ENCODE data around the gene MED27. TPM values are rescaled to one million over a fixed set of nuclear protein-coding genes. Genes with fewer than 3 reads are reported as not detected.

Gene MED27
- total RNA-seq, 1 experiment from 2014 or later: 24.4 TPM

GRCh38 chr9:132071847-132072507 is 7.7 kb downstream of the MED27 start:
- intact Hi-C loops (cut with micrococcal nuclease; ENCODE audit: unreplicated experiment) (no loop called here), in situ Hi-C loops (cut with HindIII; ENCODE audit: low pct_unique_long_range_greater_than_20kb, low sequenced_read_pairs) (no loop called here)
- H3K36me3 ChIP-seq (ENCODE audit: control insufficient read depth, insufficient read depth, low read length): no peaks in the 10 kb centered on the region
- H3K4me3 ChIP-seq (ENCODE audit: low read depth in 2 of 2, low read length in 2 of 2): no peak overlapping the region
- no peak overlapping the region for H3K27ac ChIP-seq (ENCODE audit: low read length)
- POLR2A ChIA-PET: no interaction called here
- no peaks in the 10 kb centered on the region for H3K27me3 ChIP-seq (ENCODE audit: control insufficient read depth, insufficient read depth, low read length)
- H3K9me3 ChIP-seq (ENCODE audit: control insufficient read depth, insufficient read depth, low read depth, low read length): no peaks in the 10 kb centered on the region
- TF ChIP-seq SIN3A (IDR thresholded peaks at IDR 0.05; ENCODE audit: borderline replicate concordance, insufficient read depth, low read depth, low read length): no peak
- no peak for TF ChIP-seq TCF7L2 (IDR thresholded peaks at IDR 0.05; ENCODE audit: low read depth, low read length)
- TF ChIP-seq POLR2AphosphoS5 (IDR thresholded peaks at IDR 0.05; ENCODE audit: low read depth, low read length): no peak
- BruUV-seq (replicated peaks): no TSS peak
- CTCF ChIA-PET: no interaction called here
- DNase-seq (ENCODE audit: low read depth, low spot score): no peak
- ATAC-seq: no peak
- no peaks in the 10 kb centered on the region for H3K4me1 ChIP-seq (ENCODE audit: control insufficient read depth, insufficient read depth, low read length)

- in situ Hi-C loops (cut with HindIII; ENCODE audit: low pct_unique_long_range_greater_than_20kb, low sequenced_read_pairs) (no loop called here), intact Hi-C loops (cut with micrococcal nuclease; ENCODE audit: unreplicated experiment) (no loop called here)
- no peaks in the 10 kb centered on the region for H3K27me3 ChIP-seq (ENCODE audit: control insufficient read depth, insufficient read depth, low read length)
- no peaks in the 10 kb centered on the region for H3K4me1 ChIP-seq (ENCODE audit: control insufficient read depth, insufficient read depth, low read length)
- ATAC-seq (no peak), DNase-seq (ENCODE audit: low read depth, low spot score) (no peak)
- ChIA-PET CTCF (interaction anchor here (0.6 kb wide), 1 partner anchor 1497 kb away, joined by 4 read pairs; no protein-coding TSS in a partner anchor), POLR2A (no interaction called here)
- no TSS peak for BruUV-seq (replicated peaks)
- H3K36me3 ChIP-seq (ENCODE audit: control insufficient read depth, insufficient read depth, low read length): no peaks in the 10 kb centered on the region
- no peaks in the 10 kb centered on the region for H3K9me3 ChIP-seq (ENCODE audit: control insufficient read depth, insufficient read depth, low read depth, low read length)
- H3K4me3 ChIP-seq (ENCODE audit: low read depth in 2 of 2, low read length in 2 of 2): no peak overlapping the region
- no peak overlapping the region for H3K27ac ChIP-seq (ENCODE audit: low read length)
- no peak for TF ChIP-seq TCF7L2 (IDR thresholded peaks at IDR 0.05; ENCODE audit: low read depth, low read length)
- TF ChIP-seq CTCF (IDR thresholded peaks at IDR 0.05): no peak
- no peak for TF ChIP-seq REST (IDR thresholded peaks at IDR 0.05; ENCODE audit: insufficient read depth in 1 of 2, low read depth in 2 of 2, low read length in 1 of 2)
- no peak for TF ChIP-seq SIN3A (IDR thresholded peaks at IDR 0.05; ENCODE audit: borderline replicate concordance, insufficient read depth, low read depth, low read length)
- no peak for TF ChIP-seq POLR2AphosphoS5 (IDR thresholded peaks at IDR 0.05; ENCODE audit: low read depth, low read length)
Observed at GRCh38 chr9:132069046-132069898, 10.4 kb downstream of the MED27 start.

All from Panc1 (cell line).